OCI-M2 (cell line): Measurements from ENCODE around the gene PHF21B.

Experiments used
- DNase-seq: peaks from one replicate; lab custom pipeline; 2025; ENCODE audit not compliant: unreplicated experiment; lab: John Stamatoyannopoulos, UW

PHF21B gene

GRCh38 chr22:44895296-44896055 is 114.3 kb downstream of the PHF21B start:
- no peak for DNase-seq

- DNase-seq: no peak
Observed at GRCh38 chr22:44894782-44895181, 115.0 kb downstream of the PHF21B start.

- no peak for DNase-seq
Observed at GRCh38 chr22:44894321-44894720, 115.5 kb downstream of the PHF21B start.

- DNase-seq: no peak
Observed at GRCh38 chr22:44893731-44894080, 116.1 kb downstream of the PHF21B start.

- DNase-seq: no peak
Observed at GRCh38 chr22:44892803-44893730, 116.7 kb downstream of the PHF21B start.

- DNase-seq: no peak
Observed at GRCh38 chr22:44892243-44892642, 117.6 kb downstream of the PHF21B start.

GRCh38 chr22:44891791-44892190 is 118.0 kb downstream of the PHF21B start:
- no peak for DNase-seq

GRCh38 chr22:44891293-44891747 is 118.5 kb downstream of the PHF21B start:
- DNase-seq: no peak

GRCh38 chr22:44890416-44891292 is 119.2 kb downstream of the PHF21B start:
- no peak for DNase-seq

GRCh38 chr22:44889255-44889878 is 120.4 kb downstream of the PHF21B start:
- no peak for DNase-seq

GRCh38 chr22:44888491-44889254 is 121.1 kb downstream of the PHF21B start:
- DNase-seq: no peak

- DNase-seq: no peak
Observed at GRCh38 chr22:44887941-44888366, 121.9 kb downstream of the PHF21B start.

GRCh38 chr22:44885806-44886360 is 123.9 kb downstream of the PHF21B start:
- no peak for DNase-seq

GRCh38 chr22:44884968-44885805 is 124.6 kb downstream of the PHF21B start:
- DNase-seq: no peak

GRCh38 chr22:44884562-44884961 is 125.2 kb downstream of the PHF21B start:
- no peak for DNase-seq

- no peak for DNase-seq
Observed at GRCh38 chr22:44883011-44883421, 126.8 kb downstream of the PHF21B start.

- no peak for DNase-seq
Observed at GRCh38 chr22:44882226-44882905, 127.4 kb downstream of the PHF21B start.

GRCh38 chr22:44881624-44882023 is 128.2 kb downstream of the PHF21B start:
- no peak for DNase-seq
